ENCODE results near the gene STX18. TPM values are rescaled to one million over a fixed set of nuclear protein-coding genes. Genes with fewer than 3 reads are reported as not detected.

Gene STX18
- total and polyA plus RNA-seq, 10 of the 15 experiments (the other 5 are each of a cell fraction or from before 2014, with no cell fraction given), result 8.2 to 46.6 (median 31.1) TPM

- TF ChIP-seq FOS (IDR thresholded peaks at IDR 0.05; ENCODE audit: borderline replicate concordance, extremely low read depth, insufficient read length), result no peak
Observed at GRCh38 chr4:4560136-4560535, 18.3 kb upstream of the STX18 start (continued).

- WGBS (ENCODE audit: insufficient coverage, insufficient replicate concordance, low lambda C conversion rate, missing lambda C conversion rate), result 64% methylated on average over 6 of the region's 6 CpGs
- H4K20me1 ChIP-seq (ENCODE audit: control insufficient read depth, insufficient read depth), result no peaks in the 10 kb centered on the region
- H3K9me3 ChIP-seq (replicated peaks; ENCODE audit: control insufficient read depth, insufficient read depth, low read length), result no peaks in the 10 kb centered on the region
- POLR2A ChIA-PET, result no interaction called here
- no peak for DNase-seq (ENCODE audit: low read depth, low spot score)
- H2AFZ ChIP-seq (ENCODE audit: control insufficient read depth, low read depth, low read length), result no peak overlapping the region
- intact Hi-C loops (cut with micrococcal nuclease; ENCODE audit: unreplicated experiment) (no loop called here), in situ Hi-C loops (cut with MboI) (no loop called here)
- H3K79me2 ChIP-seq (ENCODE audit: control insufficient read depth, insufficient read depth, low read length), result no peaks in the 10 kb centered on the region
- H3K4me1 ChIP-seq (ENCODE audit: control insufficient read depth, insufficient read depth, low read length), result no peaks in the 10 kb centered on the region
- CTCF ChIA-PET, result no interaction called here
- no peak overlapping the region for H3K4me3 ChIP-seq
- H3K27ac ChIP-seq (ENCODE audit: control insufficient read depth, insufficient read depth), result no peak overlapping the region
- no peak for ATAC-seq
- H3K36me3 ChIP-seq (ENCODE audit: control insufficient read depth in 2 of 2, insufficient read depth in 2 of 2, low read length in 1 of 2), result peaks cover 0 to 3% of the 10 kb centered on the region in 2 experiments; a peak in 2 of 4 replicates
- FAIRE-seq, result no peak
- no peak overlapping the region for H3K4me2 ChIP-seq (ENCODE audit: control insufficient read depth, insufficient read depth)
- no peak overlapping the region for H3K9ac ChIP-seq (ENCODE audit: control insufficient read depth, insufficient read depth, low read length)
- RAD21 ChIA-PET (ENCODE audit: unreplicated experiment), result no interaction called here
- TF ChIP-seq RB1 (IDR thresholded peaks at IDR 0.05; ENCODE audit: borderline replicate concordance) (no peak), MLLT1 (IDR thresholded peaks at IDR 0.05) (no peak), MYC (IDR thresholded peaks at IDR 0.05; ENCODE audit: insufficient read depth, insufficient read length, insufficient replicate concordance, low read length, severe bottlenecking) (no peak), BRCA1 (IDR thresholded peaks at IDR 0.05; ENCODE audit: low read depth, low read length) (no peak), IKZF1 (conservative IDR thresholded peaks at IDR 0.05) (no peak), IKZF2 (IDR thresholded peaks at IDR 0.05) (no peak), NKRF (conservative IDR thresholded peaks at IDR 0.05) (no peak), BHLHE40 (IDR thresholded peaks at IDR 0.05; ENCODE audit: borderline replicate concordance in 1 of 2, low read depth in 2 of 2, low read length in 1 of 2) (no peak), POLR2AphosphoS2 (IDR thresholded peaks at IDR 0.05; ENCODE audit: low read depth, low read length) (no peak), TCF12 (IDR thresholded peaks at IDR 0.05; ENCODE audit: low read depth, low read length) (no peak), CHD1 (IDR thresholded peaks at IDR 0.05; ENCODE audit: low read depth, low read length) (no peak), E2F4 (IDR thresholded peaks at IDR 0.05; ENCODE audit: low read depth, low read length) (no peak), BCL3 (IDR thresholded peaks at IDR 0.05; ENCODE audit: borderline replicate concordance, insufficient read depth, low read depth, low read length, poor library complexity, severe bottlenecking) (no peak)
- SMC1A ChIA-PET (ENCODE audit: uncharacterized antibody, unreplicated experiment), result no interaction called here
- H3K27me3 ChIP-seq (replicated peaks in 1 of 2; ENCODE audit: control insufficient read depth in 2 of 2, insufficient read depth in 2 of 2, low read length in 1 of 2), result no peaks in the 10 kb centered on the region
- no TSS peak for BruUV-seq (replicated peaks)
Observed at GRCh38 chr4:4559596-4559995, 17.7 kb upstream of the STX18 start.
